ENCODE results near the gene JAG1.

- TF ChIP-seq CTCF (IDR thresholded peaks at IDR 0.05) (no peak), POLR2A (IDR thresholded peaks at IDR 0.05) (no peak)
Measured at GRCh38 chr20:10653599-10654249, 20.1 kb downstream of the JAG1 start.
